Activated naive CD8-positive, alpha-beta T cell (primary cell): ENCODE results near the gene LINC01488.

Source experiments
- H3K27ac Mint-ChIP-seq: one replicate; pipeline ENCODE4 v1.8.0; 2021; ENCODE audit warnings: mixed read lengths
- H3K27me3 Mint-ChIP-seq: one replicate; pipeline ENCODE4 v1.8.0; 2021; ENCODE audit warnings: mixed read lengths
- H3K36me3 Mint-ChIP-seq: one replicate; pipeline ENCODE4 v1.8.0; 2021; ENCODE audit warnings: mixed read lengths
- H3K4me1 Mint-ChIP-seq: one replicate; pipeline ENCODE4 v1.8.0; 2021; ENCODE audit warnings: low read depth, mixed read lengths
- H3K4me3 Mint-ChIP-seq: one replicate; pipeline ENCODE4 v1.8.0; 2021; ENCODE audit warnings: mild to moderate bottlenecking, mixed read lengths
- H3K9me3 Mint-ChIP-seq: one replicate; pipeline ENCODE4 v1.8.0; 2021; ENCODE audit warnings: low read depth, mixed read lengths

The LINC01488 gene

DNA sequence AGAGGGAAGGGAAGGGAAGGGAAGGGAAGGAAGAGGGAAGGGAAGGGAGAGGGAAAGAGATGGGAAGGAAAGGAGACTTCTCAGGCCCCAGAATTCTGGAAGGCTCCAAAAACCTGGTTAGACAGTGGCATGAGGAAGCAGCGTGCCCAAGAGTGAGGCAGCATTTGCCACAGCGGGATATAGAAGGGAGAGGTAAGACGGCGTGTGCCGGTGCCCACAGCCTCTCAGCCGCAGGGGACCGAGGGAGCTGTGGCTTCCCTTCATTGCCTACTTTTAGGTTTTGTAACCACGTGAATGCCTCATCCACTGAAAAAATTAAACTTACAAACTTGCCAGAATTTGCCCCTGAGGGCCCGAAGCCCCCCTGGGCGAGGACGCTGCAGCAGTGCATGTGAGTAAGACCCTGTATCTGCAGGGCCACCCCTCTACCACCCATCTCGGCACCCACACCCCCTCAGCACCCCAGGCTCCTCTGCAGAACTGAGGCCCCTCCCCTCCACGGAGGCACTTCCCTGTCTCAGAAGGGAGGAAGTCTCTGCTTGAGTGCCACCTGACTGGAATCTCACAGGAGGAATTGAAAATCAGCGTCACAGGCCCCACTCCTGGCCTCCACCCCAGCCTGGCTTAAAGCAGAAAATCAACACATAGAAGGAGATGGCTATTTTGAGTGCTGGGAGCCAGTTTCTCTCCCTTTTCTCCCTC lies 58.1 kb downstream of the LINC01488 start:
- H3K4me1 Mint-ChIP-seq, result peaks cover 5% of the 10 kb centered on the region
- H3K27me3 Mint-ChIP-seq, result peaks cover 6% of the 10 kb centered on the region
- H3K27ac Mint-ChIP-seq, result no peak overlapping the region
- H3K36me3 Mint-ChIP-seq, result no peaks in the 10 kb centered on the region
- no peak overlapping the region for H3K4me3 Mint-ChIP-seq
- no peaks in the 10 kb centered on the region for H3K9me3 Mint-ChIP-seq

DNA sequence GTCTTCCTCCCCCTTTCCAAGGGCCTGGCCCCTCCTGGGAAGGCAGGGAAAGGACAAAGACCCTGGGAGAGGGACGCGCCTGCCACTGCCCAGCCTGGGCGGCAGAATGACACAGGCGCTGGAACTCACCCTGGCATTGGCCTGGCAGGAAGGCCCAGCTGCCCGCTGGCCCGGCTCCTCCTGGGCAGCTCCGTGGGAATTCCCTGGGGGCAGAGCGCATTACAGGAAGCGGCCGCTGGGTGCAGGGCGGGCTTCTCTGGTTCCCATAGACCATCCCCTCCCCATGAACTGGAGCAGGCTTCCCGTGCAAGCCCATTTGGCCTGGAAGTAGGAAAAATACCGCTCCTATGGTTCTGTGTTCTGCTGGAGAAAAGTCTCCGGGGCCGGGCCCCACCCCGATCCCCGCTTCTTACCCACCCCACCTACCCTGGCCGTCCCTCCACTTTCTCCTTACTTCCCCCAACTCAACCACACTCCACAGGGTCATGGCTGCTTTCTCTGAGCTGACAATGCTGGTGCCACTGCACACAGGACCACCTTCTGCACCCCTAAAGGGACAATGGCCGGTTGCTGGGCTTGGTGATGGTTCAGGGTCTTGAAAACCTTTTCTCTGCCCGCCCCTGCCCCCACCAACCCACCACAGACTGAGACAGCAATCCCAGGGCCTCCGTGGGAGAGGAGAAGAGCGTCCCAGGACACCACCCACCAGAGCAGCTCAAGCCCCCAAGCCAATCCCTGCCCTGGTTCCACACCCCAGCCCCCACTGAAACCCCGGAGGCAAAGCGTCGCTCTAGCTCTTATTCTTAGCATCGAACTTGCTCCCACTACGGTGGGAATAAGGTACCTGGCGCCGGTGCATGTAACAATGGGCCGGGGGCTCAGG lies 58.9 kb downstream of the LINC01488 start:
- H3K4me1 Mint-ChIP-seq, result peaks cover 5% of the 10 kb centered on the region
- peaks cover 6% of the 10 kb centered on the region for H3K27me3 Mint-ChIP-seq
- no peak overlapping the region for H3K4me3 Mint-ChIP-seq
- no peaks in the 10 kb centered on the region for H3K9me3 Mint-ChIP-seq
- no peaks in the 10 kb centered on the region for H3K36me3 Mint-ChIP-seq
- no peak overlapping the region for H3K27ac Mint-ChIP-seq

DNA sequence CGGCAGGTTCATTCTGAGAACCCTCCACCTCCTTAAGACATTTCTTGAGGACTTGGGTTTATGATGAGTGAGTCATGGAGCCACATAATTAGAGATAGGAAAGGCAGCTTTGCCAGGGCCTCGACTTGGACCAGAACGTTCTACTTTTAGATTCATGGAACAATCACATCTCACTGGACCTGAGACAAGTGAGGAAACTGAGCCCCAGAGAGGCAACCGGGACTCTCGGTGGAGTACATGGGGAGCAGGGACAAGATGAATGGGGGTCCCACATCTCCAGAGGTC lies 59.5 kb downstream of the LINC01488 start:
- H3K27ac Mint-ChIP-seq, result no peak overlapping the region
- H3K27me3 Mint-ChIP-seq, result peaks cover 6% of the 10 kb centered on the region
- H3K4me3 Mint-ChIP-seq, result no peak overlapping the region
- H3K9me3 Mint-ChIP-seq, result no peaks in the 10 kb centered on the region
- peaks cover 5% of the 10 kb centered on the region for H3K4me1 Mint-ChIP-seq
- no peaks in the 10 kb centered on the region for H3K36me3 Mint-ChIP-seq

DNA sequence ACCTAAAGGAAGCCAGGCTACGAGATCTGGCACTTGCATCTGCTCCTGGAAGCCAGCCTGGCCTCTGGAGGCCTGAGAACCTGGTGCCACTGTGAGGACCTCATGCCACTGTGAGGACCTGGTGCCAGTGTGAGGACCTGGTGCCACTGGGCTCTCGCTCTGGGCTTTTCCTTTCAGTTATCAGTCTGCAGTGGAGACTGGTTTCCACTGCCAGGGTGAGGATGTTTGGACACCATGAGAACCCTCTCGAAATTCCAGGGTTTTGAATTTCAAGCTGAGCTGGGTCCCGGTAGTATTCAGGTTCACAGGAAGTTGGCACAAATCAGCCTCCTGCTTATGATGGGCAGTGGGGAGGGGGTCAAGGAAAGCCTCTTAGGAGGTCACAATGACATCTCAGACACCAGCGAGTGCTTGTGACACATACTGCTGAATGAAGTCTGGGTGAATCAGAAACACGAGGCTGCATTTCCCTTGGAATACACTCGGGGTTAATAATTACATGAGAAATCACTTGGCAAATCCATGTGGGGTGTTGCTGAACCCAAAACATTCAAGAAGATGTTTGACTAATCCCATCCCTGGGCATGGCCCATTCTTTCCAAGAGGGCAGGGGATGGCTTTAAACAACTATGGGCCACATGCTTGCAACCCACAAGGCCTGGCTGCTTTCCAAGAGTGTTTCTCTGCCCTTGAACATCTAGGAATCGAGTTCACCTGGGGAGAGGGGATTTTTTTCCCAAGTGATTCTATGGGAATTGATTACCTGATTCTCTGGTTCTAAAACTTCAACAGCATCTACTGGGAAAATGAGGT lies 60.2 kb downstream of the LINC01488 start:
- Mint-ChIP-seq H3K9me3 (no peaks in the 10 kb centered on the region), H3K4me3 (no peak overlapping the region), H3K27me3 (peaks cover 8% of the 10 kb centered on the region), H3K4me1 (peaks cover 9% of the 10 kb centered on the region), H3K36me3 (no peaks in the 10 kb centered on the region), H3K27ac (no peak overlapping the region)

DNA sequence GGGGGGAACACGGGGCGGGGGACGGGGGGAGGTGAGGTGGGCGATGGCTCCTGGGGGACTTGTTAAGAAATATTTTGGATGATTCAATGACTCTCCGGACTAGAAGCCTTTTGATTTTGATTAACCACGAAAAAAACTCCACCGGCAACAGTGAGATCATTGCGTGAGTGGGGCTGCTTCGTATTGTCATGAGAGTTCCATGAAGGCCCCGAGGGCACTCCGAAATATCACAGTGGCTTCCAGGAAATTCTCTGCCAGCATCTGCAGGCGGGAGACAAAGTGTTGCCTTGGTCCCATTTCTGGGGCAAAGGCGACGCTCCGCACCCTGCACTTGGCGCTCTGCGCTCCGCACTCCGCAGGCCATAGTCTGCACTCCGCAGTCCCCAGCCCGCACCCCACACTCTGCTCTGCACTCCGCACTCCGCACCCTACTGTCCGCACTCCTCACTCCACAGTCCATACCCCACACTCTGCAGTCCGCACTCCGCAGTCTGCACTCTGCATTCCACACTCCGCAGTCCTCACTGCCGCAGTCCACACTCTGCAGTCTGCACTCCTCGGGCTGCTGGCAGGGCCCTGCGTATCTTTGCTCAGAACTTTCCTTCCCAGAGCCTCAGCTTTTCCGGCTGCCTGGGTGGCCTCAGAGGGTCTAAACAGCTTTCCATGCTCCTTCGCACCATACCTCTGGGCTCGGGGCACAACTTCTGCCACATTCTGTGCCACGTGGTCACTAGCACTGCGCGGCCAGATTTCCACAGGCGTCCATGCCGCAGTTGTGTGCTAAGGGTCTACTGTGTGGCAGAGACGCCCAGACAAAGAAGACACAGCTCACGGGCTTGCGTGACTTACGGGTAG lies 61.1 kb downstream of the LINC01488 start:
- no peaks in the 10 kb centered on the region for H3K36me3 Mint-ChIP-seq
- peaks cover 8% of the 10 kb centered on the region for H3K27me3 Mint-ChIP-seq
- peaks cover 13% of the 10 kb centered on the region for H3K4me1 Mint-ChIP-seq
- H3K27ac Mint-ChIP-seq, result no peak overlapping the region
- H3K9me3 Mint-ChIP-seq, result no peaks in the 10 kb centered on the region
- no peak overlapping the region for H3K4me3 Mint-ChIP-seq
